HG03521 (cell line): ENCODE measurements around the gene UBL4B.

Experiments used
- ATAC-seq: cut with Tn5 transposase; IDR thresholded peaks from one replicate; pipeline ENCODE4 v1.9.1; 2021; ENCODE audit warnings: mild to moderate bottlenecking, moderate library complexity; ENCODE audit not compliant: unreplicated experiment

The UBL4B gene

DNA sequence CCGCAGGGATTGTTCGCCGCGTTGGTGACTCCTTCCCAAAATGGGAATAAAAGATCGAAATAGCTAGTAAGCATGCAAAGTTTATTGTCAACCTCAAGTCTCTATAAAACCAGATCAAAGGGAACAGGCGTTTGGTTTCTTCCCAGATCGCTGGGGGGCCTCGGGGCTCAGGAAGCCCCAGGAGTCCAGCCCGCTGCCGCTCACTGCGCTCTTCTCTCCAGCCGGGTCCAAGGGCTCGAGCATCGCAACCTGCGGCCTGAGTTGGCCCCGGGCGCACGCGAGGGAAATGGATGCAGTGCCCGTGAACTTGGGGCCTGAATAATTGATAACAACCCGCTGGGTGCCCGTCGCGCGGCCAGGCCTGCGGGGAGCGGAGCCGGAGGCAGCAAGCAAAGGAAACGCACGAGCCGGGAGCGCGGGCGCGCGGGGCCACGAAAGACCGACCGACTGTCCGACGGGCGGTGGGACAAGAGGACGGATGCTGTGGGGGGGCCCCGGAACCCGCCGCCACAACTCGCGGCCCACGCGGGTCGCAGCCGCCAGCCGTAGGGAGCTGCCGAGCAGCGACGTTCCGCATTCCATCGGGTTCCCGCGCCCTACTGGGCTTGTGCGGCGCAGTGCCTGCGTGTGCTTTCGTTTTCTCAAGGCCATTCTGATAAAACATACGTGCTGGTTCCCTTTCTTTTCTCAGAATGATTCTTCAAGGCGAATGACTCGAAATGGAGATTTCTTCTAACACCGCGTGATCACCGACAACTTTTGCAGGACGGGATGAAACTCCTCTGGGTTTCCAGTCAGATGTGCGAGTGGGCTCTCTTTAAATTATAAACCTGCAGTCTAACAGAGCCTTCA is 27.8 kb upstream of the UBL4B start:
- no peak for ATAC-seq

DNA sequence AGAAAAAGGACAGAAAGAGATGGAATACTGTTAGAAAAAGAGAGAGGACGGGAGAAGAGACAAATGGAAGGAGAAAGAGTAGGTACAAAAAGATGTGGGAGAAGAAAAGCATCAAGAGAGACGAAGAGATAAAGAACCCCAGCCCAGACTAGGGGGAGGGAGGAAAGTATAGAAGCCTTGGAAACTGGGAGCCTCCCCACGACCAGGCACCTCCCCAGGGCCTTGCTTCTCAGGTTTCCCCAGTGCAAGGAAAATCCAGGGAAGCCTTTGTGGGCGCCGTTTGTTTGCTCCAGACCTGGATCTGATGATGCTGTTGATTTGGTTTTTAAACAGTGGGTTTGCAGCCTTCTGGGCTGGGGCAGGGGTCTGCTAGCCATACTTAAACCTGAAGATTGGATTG is 26.6 kb upstream of the UBL4B start:
- no peak for ATAC-seq

DNA sequence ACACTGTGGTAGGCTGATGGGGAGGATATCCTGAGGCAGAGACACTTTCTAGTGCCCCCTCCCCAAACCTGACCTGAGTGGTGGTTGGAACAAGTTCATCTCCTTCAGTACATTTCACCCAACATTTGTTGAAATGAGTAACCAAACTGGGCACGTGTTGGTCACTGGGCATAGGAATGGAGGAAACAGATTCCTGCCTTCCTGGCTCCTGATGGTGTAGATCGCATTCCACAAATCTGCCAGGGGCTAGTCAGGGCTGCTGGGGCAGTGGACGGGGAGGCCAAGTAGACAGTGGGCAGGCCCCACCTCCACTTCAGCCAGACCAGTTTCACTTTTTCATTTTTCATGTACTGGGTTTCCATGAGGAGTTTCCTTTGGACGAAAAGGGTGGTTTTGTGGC is 25.3 kb upstream of the UBL4B start:
- no peak for ATAC-seq

DNA sequence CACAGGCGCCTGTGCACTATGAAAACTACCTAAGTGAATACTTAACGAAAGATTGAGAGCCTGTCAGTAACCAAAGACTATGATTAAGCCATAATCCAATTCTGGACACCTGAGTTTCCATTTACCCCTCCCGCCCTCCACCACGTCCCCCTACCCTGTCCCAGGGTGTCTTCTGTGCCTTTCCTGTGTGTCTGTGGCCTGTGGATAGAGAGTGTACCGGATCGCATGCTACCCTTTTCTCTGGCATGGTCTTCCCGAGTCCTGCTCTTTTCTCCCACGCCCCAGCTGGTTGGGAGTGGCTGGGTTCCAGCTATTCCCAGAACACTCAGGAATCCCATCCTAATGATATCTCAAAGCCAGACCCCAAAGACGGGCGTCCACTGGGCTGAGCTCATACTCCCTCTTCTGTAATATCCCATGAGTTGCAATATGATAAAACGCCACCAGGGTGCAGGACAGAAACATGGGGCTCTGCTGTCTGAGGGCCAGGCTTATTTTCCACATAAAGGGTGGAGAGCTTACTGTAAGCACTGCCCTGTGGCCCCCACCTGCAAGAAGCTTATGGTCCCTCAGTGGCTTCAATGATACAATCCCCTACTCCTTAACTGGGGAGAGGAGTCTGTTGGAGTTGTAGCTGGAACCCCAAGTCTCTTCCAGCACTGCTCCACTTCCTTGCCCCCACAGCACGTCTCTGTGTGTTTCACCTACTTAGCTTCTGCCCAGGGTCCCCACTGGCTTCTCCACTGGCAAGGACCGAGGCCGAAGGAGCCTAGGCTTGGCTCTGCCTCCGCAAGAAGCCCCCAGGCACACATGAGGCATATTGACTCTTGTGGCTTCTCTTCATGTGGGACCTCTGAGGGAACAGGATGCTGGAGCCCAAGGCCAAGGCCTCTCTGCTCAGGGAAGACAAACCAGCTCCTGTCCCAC is 24.2 kb upstream of the UBL4B start:
- peak; percentile 55 for ATAC-seq

DNA sequence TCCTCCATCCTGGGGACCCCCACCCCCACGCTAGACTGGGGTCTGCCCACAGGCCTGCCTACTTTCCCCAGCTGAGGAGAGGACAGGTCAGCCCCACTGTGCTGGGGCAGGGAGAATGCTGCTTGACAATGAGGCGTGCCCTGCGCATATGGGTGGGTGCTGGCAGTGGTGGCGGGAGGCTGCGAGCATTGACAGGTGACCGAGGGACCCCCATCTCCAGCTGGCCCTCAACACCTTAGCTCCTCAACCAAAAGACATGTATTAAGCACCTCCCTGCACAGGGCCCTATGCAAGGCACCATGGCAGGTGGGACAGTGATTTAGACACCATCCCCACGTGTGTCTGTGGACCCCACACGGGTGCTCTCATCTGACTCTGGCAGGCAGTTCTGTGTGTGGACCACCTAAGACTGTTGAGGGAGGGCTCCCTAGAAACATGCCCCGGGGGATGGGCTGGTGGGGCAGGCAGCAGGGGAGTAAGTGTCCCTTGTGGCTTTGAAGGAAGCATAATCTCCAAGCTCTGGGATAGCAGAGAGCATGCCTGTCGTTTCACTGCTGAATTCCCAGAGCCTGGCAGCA is 23.4 kb upstream of the UBL4B start:
- no peak for ATAC-seq

DNA sequence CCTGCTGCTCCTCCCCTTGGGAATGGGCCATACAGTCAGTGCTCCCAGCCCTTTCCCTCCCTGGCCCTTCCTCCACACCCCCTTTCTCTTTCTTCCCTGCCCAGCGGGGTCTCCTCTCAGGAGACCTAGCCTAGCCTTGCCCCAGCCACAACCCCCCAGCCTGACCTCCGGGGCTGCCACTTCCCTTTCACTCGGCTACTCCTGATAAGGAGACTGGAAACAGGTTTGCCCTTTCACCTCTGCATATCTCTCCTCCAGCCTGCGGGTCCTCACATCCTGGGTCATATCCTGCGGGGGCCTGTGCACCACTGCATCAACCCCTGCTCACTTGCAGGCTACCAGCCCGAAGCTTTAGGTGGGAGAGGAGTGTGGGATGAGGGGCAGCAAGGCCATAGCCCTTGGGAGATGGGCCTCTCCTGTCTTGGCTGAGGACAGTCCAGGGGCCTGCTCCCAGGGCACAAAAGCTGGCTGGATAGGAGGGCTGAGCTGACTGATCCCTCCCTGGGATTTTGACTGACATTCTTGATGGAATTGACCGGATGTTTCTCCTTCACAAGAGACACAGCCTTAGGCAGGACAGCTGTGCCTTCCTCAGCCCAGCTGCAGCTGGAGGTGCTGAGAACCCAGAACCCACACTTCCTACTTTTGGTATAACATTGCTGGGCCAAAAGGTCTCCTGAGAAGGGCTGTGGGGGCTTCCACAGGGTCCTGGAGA is 22.5 kb upstream of the UBL4B start:
- no peak for ATAC-seq

DNA sequence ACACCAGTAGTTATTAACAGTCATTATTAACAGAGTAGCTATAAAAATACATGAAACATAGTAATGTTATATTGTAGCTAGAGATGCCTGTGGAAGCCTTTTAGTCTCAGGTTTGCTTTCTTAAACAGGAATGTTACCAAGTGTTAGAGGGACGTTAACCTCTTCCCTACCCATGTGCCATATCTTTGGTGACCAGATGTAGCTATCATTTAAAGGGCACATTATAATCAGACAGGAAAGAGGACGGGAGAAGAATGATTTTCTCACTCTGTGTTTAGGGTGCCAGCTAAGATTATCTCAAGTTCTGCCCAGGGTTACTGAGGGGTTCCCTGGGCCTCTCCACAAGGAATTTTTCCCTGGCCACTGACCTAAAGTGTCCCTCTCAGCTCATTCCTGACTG is 20.9 kb upstream of the UBL4B start:
- ATAC-seq: no peak

DNA sequence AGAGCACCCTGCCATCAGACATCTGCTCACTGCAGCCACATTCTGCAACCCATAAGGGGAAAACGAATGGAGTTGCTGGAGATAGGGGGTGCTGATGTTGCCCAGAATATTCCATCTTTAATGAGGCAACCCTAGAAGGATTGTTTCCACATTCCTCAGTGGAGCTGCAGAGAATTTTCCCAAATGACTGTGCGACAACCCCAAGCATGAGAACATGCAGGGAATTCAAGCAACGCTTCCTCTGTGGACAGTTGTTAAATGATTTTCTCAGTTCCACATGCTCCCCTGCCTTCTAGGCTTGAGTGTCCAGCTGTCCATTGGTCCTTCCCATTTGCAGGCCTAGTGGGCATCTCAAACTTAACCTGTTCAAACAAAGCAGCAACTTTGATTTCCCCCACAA is 20.5 kb upstream of the UBL4B start:
- ATAC-seq: no peak

DNA sequence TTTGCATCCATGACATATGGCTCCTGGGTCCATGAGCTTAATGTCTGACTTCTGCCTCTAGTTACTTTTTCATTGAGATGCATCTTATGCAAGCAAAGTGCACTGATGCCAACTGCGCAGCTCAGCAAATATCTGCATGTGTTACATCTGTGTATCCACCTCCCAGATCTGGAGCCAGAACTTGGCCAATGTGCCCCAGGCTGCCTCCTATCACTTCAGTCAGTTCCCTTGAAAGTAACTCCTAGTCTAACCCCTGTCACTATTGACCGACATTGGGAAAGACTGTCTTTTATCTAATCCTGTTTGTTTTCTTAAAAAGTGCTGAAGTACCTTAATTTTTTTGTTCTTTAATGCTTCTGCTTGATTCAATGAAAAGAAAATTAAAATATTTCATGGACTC is 19.3 kb upstream of the UBL4B start:
- ATAC-seq: no peak

DNA sequence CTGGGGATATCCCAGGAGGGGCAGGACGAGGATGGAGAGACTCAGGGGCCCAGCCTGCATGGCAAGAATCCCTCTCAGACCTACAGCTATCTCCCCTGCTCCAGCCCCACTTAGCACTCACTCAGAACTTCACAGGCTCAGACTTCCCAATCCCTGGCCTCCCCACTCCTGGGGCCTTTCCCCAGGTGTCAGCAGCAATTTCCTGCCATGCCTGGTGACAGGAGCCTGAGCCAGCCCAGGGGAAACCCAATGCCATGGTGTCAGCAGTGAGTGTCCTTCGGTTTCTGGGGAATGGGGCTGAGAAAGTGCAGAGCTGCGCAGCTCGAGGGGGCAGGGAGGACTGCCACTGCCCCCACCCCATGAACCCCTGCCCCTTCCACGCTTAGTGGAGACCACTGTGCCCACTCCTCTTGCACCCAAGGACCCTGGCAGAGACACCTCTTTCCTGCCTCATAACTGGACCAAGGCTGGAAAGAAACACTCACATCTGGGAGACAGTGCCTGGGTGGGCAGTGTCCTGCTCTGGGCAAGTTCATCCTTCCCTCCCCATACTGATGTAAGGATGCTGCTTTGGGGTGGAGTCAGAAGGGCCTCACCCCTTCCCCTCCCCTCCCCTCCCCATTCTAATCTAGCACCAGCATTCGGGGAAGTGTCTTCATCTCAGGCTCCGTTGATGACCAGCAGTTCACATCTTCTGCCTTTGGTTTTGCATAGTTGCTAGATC is 17.1 kb upstream of the UBL4B start:
- no peak for ATAC-seq

DNA sequence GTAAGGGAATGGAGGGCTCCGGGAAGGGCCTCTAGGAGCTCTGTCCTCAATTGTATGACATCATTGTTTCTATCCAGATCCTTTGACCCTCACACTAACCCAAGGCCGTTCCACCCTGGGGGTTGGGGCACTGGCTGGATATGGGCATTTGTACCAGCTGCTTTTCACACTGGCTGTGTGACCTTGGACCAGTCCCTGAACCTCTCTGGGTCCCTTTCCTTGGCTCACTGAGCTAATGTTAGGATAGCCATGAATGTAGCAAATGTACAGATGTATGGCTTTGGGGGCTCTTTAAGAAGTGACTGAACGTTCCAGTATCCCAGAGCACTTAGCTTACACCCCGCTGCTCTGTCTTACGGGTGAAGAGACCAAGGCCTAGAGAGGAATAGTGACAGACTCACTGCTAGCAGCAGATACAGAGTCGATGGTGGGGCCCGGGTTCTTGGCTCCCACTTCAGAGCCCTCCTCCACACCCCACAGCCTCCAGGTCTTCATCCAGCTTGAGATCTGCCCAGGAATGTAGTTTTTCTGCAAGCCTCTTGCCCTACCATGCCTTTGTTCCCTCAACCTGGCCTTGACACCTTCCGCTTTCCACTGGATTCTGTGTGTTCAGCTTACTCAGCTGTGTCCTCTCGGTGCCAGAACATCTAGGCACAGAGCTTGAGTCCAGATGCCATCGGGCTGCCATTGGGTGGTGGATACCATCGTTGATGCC is 14.6 kb upstream of the UBL4B start:
- no peak for ATAC-seq

DNA sequence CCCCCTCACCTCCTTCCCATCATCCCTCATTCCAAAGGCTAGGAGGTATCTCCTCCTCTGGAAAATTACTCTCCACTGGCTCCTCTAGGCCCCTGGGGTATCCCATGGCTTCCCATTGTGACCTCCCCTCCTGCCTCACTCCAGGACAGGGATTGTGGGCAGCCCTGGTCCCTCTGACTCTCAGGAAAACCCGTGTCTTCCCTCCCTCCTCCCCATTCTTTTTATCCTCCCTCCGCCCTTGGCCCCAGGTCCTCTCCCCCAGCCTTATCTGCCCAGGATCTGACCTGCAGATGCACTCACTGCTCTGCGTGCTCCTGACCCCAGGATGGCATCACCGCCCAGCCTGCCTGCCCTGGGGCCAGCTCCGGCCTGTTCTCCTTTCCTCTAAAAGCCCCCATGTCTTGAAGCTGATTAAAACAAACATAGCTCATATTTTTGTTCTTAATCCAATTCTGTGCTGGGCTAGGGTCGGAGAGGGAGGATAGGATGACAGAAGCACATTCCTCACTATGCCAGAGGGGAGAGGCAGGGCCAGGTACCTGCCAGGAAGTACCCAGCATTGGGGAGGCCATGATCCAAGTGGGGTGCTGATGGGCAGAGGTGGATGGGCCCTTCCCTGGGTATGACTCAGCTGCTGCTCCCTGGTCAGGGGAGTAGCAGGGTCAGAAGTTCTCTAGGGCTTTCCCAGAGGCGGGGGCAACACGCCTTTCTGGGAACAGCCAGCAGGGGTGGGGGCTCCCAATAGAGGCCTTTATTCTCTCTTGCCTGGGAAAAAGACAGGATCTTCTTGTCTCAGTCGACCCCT is 13.8 kb upstream of the UBL4B start:
- ATAC-seq: no peak

DNA sequence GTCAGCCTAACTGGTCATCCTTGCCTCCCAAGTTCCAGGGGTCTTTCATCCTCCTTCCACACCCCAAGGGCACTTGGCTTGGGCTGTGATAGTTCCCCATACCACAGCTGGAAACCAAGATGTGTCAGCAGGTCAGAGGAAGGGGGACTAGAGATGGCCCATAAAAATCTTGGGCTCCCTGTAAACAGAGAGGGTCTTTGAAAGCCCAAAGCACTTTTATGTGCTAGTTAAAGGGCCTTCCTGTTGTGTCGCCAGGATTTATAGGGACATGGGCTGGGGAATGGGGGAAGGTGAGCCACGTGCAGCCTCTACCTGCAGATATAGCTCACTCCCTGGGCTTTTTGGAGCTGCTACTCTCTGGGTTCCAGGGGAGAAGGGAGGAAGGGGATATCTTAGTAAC is 11.9 kb upstream of the UBL4B start:
- ATAC-seq: no peak

DNA sequence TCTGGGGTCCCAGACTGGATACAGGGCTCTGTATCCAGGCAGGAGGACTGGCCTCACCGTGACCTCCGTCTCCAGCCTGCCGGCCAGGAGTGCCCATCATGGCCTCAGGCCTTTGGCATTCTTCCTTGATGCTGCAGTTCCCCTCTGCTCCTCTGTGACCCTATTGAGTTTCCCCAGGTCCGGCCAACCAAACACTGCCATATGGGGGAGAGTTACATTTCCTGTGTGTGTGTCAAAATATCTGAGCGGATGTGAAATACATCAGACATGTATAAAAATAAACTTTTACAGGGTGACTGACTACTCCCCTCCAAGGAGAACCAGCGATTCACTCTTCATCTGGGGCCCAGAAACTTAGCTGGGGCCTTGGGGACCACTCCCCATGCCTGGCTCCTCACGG is 10.2 kb upstream of the UBL4B start:
- ATAC-seq: no peak

DNA sequence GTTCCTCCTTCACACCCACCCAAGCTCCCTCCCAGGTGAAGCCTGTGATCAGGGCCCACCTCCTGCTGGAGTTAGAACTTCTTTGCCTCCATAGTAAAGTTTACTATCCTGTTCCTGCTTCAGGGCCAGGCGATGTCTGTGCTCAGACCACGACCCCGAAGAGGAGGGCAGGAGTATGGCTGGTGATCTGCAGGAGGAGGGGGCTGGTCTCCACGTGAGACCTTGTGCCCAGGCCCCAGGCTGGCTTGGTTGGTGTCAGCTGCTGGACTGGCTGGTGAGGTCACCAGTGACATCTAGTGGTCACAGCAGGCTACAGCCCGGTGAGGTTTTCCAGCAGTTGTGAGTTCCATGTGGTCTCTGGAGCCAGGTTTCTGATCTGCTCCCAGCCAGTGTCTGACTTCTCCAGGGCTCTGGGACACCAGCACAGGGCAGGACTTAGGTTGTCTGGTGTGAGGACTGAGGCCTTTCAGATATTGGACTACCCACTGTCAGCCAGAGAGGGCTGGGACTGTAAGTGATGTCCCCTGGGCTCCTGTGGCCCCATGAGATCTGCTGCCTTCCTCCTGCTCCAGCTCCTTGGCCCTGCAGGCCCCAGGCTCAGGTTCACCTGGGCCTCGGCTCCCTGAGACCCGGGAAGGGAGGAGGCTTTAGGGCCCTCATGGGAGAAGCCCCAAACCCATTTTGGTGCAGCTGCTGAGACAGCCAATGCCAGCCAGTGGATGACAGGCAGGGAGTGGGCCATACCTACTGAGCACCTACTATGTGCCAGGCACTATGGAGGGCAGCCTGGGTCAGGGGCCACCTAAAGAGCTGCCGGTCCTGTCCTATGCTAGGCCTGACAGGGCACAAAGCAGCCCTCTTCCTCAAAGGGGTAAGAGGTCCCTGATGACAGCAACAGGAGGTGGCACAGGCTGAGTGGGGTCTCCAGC is 6.0 kb upstream of the UBL4B start:
- peak; percentile 51 for ATAC-seq

DNA sequence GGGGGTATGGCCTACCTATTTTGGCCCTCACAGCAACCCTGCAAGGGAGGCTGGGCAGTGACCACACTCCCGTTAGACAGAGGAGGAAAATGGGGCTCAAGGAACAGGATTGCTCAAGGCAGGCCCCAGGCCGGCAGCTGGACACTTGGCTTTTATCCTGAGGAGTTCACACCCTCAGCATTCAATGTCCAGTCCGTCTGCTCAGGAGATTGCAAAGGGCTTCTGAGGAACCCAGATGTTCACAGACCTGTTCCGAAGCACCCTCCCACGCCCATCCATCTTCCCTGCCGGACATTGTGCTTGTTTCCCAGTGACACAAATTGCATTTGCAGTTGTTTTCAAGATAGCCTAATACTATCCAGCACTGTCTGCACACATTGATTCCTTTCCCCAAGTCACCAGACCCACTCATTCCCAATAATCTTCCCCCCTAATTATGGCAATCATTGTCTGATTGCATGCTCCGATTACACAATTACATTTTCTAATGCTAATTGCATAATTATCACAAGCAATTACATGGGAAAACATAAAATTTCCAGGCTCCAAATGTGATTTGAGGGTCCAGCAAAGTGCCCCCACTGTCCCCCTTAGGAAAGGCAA is 4.3 kb upstream of the UBL4B start:
- no peak for ATAC-seq

DNA sequence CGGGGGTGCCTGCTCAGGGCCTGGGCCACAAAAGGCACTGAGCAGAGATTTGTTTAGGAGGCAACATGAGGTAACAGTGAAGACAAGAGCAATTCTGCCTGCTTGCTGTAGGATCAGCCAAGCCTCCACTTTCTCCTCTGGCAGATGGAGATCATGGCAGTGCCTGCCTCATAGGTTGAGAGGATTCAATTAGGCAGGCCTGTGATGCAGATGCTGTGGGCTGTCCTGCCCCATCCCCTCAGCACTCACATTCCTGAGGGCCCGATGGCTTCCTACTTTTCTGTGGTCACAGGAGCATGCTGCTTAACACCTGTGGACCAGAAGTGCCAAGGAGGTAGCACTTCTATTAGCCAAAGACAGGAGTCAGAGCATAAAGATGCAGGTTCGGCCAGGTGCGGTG is 1.2 kb upstream of the UBL4B start:
- ATAC-seq: no peak
